HG03354 (cell line): Measurements from ENCODE around the gene ZSCAN21.

Experiments used
- ATAC-seq: cut with Tn5 transposase; IDR thresholded peaks from one replicate; pipeline ENCODE4 v1.9.1; 2021; ENCODE audit warnings: mild to moderate bottlenecking; ENCODE audit not compliant: unreplicated experiment, poor library complexity, severe bottlenecking

ZSCAN21 gene

DNA sequence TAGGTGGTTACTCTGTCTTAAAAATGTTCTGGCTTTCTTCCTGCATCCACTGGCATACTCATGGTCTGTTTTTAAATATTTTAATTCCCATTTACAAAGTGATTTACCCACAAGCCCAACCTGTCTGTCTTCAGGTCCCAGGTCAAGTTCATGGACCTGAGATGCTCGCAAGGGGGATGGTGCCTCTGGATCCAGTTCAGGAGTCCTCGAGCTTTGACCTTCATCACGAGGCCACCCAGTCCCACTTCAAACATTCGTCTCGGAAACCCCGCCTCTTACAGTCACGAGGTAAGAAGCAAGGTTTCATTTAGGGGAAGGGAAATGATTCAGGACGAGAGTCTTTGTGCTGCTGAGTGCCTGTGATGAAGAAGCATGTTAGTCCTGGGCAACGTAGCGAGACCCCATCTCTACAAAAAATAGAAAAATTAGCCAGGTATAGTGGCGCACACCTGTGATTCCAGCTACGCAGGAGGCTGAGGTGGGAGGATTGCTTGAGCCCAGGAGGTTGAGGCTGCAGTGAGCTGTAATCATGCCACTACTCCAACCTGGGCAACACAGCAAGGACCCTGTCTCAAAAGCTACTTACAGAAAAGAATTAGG, 25.5 kb upstream of the ZSCAN21 start:
- ATAC-seq = no peak

DNA sequence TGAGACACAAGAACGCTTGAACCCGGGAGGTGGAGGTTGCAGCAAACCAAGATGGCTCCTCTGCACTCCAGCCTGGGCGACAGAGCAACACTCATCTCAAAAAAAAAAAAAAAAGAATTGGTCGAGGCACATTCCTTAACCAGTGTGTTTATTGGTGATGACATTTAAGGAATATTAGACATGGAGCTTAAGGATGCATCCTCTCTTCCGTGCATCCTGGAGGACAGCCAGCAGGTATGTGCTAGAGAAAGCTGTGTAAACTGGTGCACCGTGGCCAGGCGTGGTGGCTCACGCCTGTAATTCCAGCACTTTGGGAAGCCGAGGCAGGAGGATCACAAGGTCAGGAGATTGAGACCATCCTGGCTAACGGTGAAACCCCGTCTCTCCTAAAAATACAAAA, 22.4 kb upstream of the ZSCAN21 start:
- ATAC-seq = no peak

GRCh38 chr7:100029596-100029995, 20.0 kb upstream of the ZSCAN21 start:
- no peak for ATAC-seq

GRCh38 chr7:100033526-100033925, 16.0 kb upstream of the ZSCAN21 start:
- ATAC-seq = no peak

DNA sequence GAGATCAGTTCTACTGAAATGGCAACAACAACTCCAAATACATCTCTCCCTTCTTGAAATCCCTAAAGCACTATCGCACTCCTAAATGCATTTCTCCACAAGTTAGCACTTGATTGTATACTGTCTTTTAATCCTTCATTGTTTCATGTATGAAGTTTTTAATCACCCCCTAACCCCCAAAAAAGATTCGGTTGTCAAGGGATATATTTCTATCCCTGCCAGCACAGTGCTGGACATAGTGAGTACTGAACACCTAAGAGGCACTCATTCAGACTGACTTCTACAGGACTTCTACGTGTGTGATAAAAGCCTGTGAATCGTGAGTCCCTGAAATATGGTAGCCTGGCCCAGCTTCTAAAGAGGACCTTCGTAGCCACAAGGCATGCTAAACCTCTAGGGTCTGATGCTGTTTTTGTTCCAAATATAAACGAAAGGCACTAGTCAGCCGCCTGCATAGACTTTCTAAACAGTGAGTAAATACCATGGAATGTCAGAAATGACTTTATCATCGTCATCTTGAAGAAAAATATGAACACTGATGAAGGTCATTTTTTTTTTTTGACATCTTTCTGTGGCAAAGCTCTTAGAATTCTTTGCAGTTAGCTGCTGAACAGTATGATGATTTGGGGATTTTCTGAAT, 14.6 kb upstream of the ZSCAN21 start:
- ATAC-seq = no peak

- ATAC-seq = no peak
Measured at GRCh38 chr7:100035876-100036275, 13.7 kb upstream of the ZSCAN21 start.

DNA sequence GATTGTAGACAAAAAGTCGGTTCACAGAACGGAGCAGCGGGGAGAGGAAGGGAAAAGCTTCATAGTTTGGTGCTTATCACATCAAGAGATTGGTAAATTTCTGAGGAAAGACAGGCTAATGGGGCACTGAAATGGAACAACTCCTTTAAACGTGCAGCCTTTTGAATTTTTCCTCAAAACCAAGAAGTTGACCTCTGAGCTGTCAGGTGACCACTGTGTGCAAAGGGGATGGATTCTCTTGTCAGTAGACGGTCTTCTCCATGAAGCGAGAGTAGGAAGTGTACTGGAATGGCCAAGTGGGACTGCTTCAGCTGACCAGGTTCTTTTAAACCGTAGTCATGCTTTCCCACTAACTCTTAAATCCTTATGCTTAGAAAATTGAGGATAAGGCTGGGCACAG, 11.2 kb upstream of the ZSCAN21 start:
- no peak for ATAC-seq

- no peak for ATAC-seq
Measured at GRCh38 chr7:100040575-100040974, 9.0 kb upstream of the ZSCAN21 start.

DNA sequence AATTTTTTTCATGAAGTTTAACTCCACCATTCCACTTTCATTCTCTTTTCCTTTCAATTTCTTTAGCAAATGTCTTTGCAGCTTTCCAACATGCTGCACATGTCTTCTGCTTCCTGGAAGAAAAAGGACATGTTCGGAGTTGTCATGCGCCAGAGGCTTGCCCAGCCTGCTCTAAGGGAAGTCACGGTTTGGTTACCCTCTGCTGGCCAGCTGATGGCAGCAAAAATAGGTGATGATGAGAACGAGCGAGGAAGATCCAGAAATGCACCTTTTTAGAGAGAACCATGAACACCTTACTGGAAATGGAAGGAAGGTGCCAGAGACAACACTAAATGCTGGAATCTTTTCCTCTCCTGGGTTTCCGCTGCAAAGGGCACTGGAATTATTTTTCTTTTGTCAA, 4.9 kb upstream of the ZSCAN21 start:
- ATAC-seq = no peak

- no peak for ATAC-seq
Measured at GRCh38 chr7:100048680-100049079, 894 bp upstream of the ZSCAN21 start.

- ATAC-seq = no peak
Measured at GRCh38 chr7:100051611-100052010, 2.0 kb downstream of the ZSCAN21 start.

DNA sequence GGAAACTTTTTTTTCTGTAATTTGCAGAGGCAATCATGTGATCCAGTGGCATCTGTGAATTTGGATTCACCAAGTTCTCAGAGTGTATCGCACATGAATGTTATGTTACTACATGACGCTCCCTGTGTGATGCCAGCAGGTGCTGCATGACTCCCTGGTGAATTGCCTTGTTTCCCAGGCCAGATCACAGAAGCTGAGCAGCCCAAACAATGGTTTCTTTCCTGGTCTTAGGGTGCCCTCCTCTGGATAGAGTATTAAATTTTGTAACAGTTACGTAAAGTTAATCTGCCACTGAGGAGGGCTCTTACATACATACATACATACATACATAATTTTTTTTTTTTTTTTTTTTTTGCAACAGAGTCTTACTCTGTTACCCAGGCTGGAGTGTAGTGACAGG, 3.6 kb downstream of the ZSCAN21 start:
- no peak for ATAC-seq

- ATAC-seq = no peak
Measured at GRCh38 chr7:100057006-100057405, 7.4 kb downstream of the ZSCAN21 start.

DNA sequence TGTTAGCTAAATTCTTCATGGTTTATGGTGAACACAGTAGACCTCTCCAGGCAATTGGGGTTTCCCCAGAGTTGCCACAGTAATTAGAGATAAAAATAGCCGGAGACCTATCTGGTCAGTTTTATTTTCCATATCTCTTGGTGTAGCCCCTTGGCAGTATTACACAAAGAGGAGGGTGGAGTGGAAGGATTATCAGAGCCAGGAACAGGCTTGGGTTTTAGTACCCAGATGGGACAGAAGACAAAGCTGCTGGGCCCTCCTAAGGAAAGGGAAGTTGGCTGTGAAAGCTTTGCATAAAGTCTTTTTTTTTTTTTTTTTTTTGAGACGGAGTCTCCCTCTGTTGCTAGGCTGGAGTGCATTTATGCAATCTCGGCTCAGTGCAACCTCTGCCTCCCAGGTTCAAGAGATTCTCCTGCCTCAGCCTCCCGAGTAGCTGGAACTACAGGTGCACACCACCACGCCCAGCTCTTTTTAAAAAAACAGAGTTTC, 9.7 kb downstream of the ZSCAN21 start:
- no peak for ATAC-seq

DNA sequence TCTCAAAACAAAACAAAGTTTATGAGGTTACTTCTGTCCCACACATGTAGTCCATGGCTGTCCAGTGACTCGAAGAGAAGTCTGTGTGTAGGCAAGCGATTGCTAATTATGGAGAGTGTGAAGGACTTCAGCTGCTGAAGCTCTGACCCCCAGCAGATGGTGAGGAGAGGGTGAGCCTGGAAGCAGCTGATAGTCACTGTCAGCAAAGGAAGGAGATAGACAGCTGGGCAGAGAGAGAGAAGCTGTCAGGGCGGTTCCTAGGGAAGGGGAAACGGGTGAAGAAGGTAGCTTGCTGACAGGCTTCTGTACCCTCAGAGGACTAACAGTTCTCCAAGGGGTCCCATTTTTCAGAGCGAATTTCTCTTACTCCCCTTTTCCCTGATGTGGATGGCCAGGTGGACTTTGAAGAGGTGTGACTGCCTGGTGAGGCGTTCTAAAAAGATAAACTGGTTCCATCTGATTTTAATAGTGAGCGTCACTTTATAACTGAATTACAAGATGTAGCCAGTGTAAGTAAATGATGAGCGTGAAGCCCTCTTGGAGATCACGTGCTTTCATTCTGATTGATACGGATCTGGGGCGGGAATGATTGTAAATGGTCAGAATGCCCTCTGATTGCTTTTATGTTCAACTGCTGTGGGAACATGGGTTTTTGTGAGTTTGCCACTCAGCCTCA, 12.1 kb downstream of the ZSCAN21 start:
- no peak for ATAC-seq

DNA sequence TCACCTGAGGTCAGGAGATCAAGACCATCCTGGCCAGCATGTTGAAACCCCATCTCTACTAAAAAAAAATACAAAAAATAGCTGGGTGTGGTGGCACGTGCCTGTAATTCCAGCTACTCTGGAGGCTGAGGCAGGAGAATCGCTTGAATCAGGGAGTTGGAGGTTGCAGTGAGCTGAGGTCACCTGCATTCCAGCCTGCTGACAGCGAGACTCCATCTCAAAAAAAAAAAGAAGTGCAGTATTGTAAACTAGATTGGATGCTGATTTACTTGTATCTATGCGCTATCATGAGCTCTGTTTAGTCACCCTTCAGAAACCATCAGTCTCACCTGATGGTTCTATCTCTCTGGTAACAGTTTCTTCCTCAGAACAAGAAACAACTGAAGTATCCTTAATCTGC, 13.8 kb downstream of the ZSCAN21 start:
- ATAC-seq = no peak

- ATAC-seq = no peak
Measured at GRCh38 chr7:100064162-100064561, 14.6 kb downstream of the ZSCAN21 start.

- no peak for ATAC-seq
Measured at GRCh38 chr7:100065452-100066186, 16.0 kb downstream of the ZSCAN21 start.

- no peak for ATAC-seq
Measured at GRCh38 chr7:100066953-100067352, 17.4 kb downstream of the ZSCAN21 start.

- ATAC-seq = no peak
Measured at GRCh38 chr7:100069991-100070390, 20.4 kb downstream of the ZSCAN21 start.
